Vagina (tissue), 2 donors: ENCODE measurements around the gene KIAA0232.

Source experiments
- CTCF ChIP-seq, 3 experiments: fragments of 450-650 bp in 2 of 3; fragments of 200-600 bp in 1 of 3; sonication (generic) in 1 of 3; IDR thresholded peaks; one replicate each; pipeline ENCODE4 v1.5.1; 2017 to 2019; ENCODE audit warnings: antibody characterized with exemption in 3 of 3, mild to moderate bottlenecking in 2 of 3, moderate library complexity in 2 of 3
- POLR2A ChIP-seq, 2 donors: fragments of 450-650 bp; IDR thresholded peaks; one replicate each; pipeline ENCODE4 v1.6.1; 2017; ENCODE audit warnings: antibody characterized with exemption in 2 of 2, mild to moderate bottlenecking in 2 of 2, moderate library complexity in 2 of 2

- TF ChIP-seq CTCF (IDR thresholded peaks at IDR 0.05) (no peak), POLR2A (IDR thresholded peaks at IDR 0.05) (no peak)
Measured at GRCh38 chr4:6806924-6807626, 24.5 kb downstream of the KIAA0232 start.
